PC-9 (cell line): ENCODE results near the gene PSMG3.

Experiments used
- EZH2 ChIP-seq: fragments of 200-600 bp; sonication (generic); IDR thresholded peaks from 2 replicates; pipeline ENCODE4 v1.8.0; 2017; ENCODE audit warnings: antibody characterized with exemption, low read depth
- TF ChIP-seq, protein P1 (sequence below): fragments of 200-600 bp; sonication (generic); conservative IDR thresholded peaks from 2 replicates; pipeline ENCODE4 v1.6.1; 2017; ENCODE audit warnings: mixed run types, antibody characterized with exemption, mild to moderate bottlenecking, moderate library complexity

GRCh38 chr7:1523208-1523607 lies 46.6 kb downstream of the PSMG3 start:
- TF ChIP-seq, protein P1, sequence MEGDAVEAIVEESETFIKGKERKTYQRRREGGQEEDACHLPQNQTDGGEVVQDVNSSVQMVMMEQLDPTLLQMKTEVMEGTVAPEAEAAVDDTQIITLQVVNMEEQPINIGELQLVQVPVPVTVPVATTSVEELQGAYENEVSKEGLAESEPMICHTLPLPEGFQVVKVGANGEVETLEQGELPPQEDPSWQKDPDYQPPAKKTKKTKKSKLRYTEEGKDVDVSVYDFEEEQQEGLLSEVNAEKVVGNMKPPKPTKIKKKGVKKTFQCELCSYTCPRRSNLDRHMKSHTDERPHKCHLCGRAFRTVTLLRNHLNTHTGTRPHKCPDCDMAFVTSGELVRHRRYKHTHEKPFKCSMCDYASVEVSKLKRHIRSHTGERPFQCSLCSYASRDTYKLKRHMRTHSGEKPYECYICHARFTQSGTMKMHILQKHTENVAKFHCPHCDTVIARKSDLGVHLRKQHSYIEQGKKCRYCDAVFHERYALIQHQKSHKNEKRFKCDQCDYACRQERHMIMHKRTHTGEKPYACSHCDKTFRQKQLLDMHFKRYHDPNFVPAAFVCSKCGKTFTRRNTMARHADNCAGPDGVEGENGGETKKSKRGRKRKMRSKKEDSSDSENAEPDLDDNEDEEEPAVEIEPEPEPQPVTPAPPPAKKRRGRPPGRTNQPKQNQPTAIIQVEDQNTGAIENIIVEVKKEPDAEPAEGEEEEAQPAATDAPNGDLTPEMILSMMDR = no peak
- TF ChIP-seq EZH2 = no peak
